Lower lobe of right lung (tissue), 2 donors: ENCODE results near the gene WASF2. TPM values are rescaled to one million over a fixed set of nuclear protein-coding genes. Genes with fewer than 3 reads are reported as not detected.

Experiments used
- ATAC-seq, 2 donors: fragments of 200-7000 bp; cut with Tn5 transposase; one replicate each; pipeline ENCODE4 v1.9.1; 2020 to 2022; ENCODE audit warnings: mild to moderate bottlenecking in 2 of 2, moderate library complexity in 2 of 2
- DNase-seq: peaks from one replicate; pipeline ENCODE4 v3.0.0-alpha.2; 2020
- H3K27ac ChIP-seq: fragments of 200-600 bp; one replicate; pipeline ENCODE4 v1.8.0; 2022
- H3K27me3 ChIP-seq: fragments of 200-600 bp; one replicate; pipeline ENCODE4 v1.8.0; 2022; ENCODE audit warnings: low read depth
- H3K36me3 ChIP-seq: fragments of 200-600 bp; one replicate; pipeline ENCODE4 v1.8.0; 2022; ENCODE audit warnings: mild to moderate bottlenecking
- H3K4me1 ChIP-seq: fragments of 200-600 bp; one replicate; pipeline ENCODE4 v1.8.0; 2022
- H3K4me3 ChIP-seq: fragments of 200-600 bp; one replicate; pipeline ENCODE4 v1.8.0; 2022; ENCODE audit warnings: mild to moderate bottlenecking
- H3K9me3 ChIP-seq: fragments of 200-600 bp; one replicate; pipeline ENCODE4 v1.8.0; 2022
- CTCF ChIP-seq: fragments of 200-600 bp; IDR thresholded peaks from one replicate; pipeline ENCODE4 v1.8.0; 2022; ENCODE audit warnings: antibody characterized with exemption, mild to moderate bottlenecking
- intact Hi-C: fragments of 100-400 bp; cut with DNase I; formaldehyde crosslinking; loops from one replicate; pipeline ENCODE4 v1.11.0; 2022
- total RNA-seq: library from RNA; stranded (reverse); fragmentation: NEBNext Ultra II Directional; extraction: Animal tissue kit (Norgen Biotek cat#: 25700); gene quantifications from one replicate; pipeline ENCODE4 v1.2.1, GENCODE V29; 2021
- donor health status: DM: no; HTN: yes; CAD: no; lungs with severe emphysema.

WASF2 gene
- total RNA-seq, 1 donor from 2014 or later, result 159 TPM

DNA sequence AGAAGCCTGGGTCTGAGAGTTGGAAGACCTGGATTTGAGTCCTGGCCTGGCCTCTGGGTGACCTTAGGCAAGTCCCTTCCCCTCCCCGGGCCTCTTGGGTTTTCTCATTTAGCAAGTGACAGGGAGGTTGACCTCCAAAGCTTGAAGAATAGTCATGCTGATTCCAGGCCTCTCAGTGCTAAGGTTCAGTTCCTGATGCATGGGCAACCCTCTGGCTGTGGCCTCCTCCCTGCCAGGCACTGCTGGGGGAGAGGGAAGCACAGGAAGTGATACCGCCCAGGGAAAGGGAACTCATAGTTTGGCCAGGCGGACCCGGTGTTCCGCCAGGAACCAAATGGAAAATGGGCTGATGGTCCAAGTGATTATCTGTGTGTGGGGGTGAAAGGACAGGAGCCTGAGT lies 23.6 kb upstream of the WASF2 start:
- ATAC-seq (peak; percentile 22 to 39), DNase-seq (no peak)
- peak overlapping the region; percentile 48 for H3K27ac ChIP-seq
- H3K4me3 ChIP-seq, result no peak overlapping the region
- intact Hi-C loops, result no loop called here
- TF ChIP-seq CTCF, result no peak
- H3K4me1 ChIP-seq, result peaks cover 15% of the 10 kb centered on the region
- H3K9me3 ChIP-seq, result no peaks in the 10 kb centered on the region
- no peaks in the 10 kb centered on the region for H3K27me3 ChIP-seq
- no peaks in the 10 kb centered on the region for H3K36me3 ChIP-seq

GRCh38 chr1:27509127-27510080 lies 19.4 kb upstream of the WASF2 start:
- Histone ChIP-seq H3K36me3 (no peaks in the 10 kb centered on the region), H3K4me1 (peaks cover 20% of the 10 kb centered on the region), H3K9me3 (no peaks in the 10 kb centered on the region), H3K27ac (no peak overlapping the region), H3K27me3 (no peaks in the 10 kb centered on the region), H3K4me3 (no peak overlapping the region)
- DNase-seq, result no peak
- ATAC-seq, result no peak
- TF ChIP-seq CTCF, result no peak
- intact Hi-C loops, result no loop called here

GRCh38 chr1:27507960-27508665 lies 18.1 kb upstream of the WASF2 start:
- intact Hi-C loops, result no loop called here
- H3K27ac ChIP-seq, result no peak overlapping the region
- no peaks in the 10 kb centered on the region for H3K27me3 ChIP-seq
- peaks cover 22% of the 10 kb centered on the region for H3K4me1 ChIP-seq
- H3K36me3 ChIP-seq, result no peaks in the 10 kb centered on the region
- H3K4me3 ChIP-seq, result no peak overlapping the region
- ATAC-seq (no peak), DNase-seq (peak; percentile 12)
- TF ChIP-seq CTCF, result no peak
- no peaks in the 10 kb centered on the region for H3K9me3 ChIP-seq

DNA sequence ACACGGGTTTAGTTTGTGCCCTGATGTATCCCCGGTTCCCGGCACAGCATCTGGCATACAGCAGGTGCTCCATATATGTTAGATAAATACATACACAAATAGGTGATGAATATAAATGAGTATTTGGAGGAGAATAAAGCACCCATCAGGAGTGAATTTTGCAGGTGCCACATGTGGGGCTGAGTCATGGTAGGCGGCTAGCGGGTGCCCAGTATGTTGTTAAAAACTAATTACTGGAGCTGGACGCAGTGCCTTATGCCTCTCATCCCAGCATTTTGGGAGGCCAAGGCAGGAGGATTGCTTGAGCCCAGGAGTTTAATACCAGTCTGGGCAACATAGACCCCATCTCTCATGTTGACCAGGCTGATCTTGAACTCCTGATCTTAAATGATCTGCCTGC lies 16.7 kb upstream of the WASF2 start:
- Histone ChIP-seq H3K9me3 (no peaks in the 10 kb centered on the region), H3K36me3 (no peaks in the 10 kb centered on the region), H3K27me3 (no peaks in the 10 kb centered on the region), H3K4me1 (peaks cover 22% of the 10 kb centered on the region), H3K4me3 (no peak overlapping the region), H3K27ac (no peak overlapping the region)
- TF ChIP-seq CTCF, result no peak
- peak; percentile 14 for DNase-seq
- no peak for ATAC-seq
- intact Hi-C loops, result no loop called here

DNA sequence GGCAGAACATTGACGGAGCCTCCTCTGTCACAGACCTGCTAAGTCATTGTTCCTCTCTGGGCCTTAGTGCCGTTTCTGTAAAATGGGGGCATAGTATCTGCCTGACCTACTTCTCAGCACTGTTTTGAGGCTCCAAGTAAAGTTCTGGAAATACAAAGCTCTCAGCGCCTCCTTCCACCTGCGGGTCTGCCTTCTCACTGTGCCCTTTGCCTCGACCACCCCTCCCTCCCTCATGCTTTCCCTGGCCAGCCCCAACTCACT lies 15.4 kb upstream of the WASF2 start:
- peak overlapping the region; percentile 87 for H3K27ac ChIP-seq
- DNase-seq (no peak), ATAC-seq (no peak)
- no peak for TF ChIP-seq CTCF
- no peak overlapping the region for H3K4me3 ChIP-seq
- peaks cover 22% of the 10 kb centered on the region for H3K4me1 ChIP-seq
- intact Hi-C loops, result no loop called here
- H3K9me3 ChIP-seq, result no peaks in the 10 kb centered on the region
- H3K27me3 ChIP-seq, result no peaks in the 10 kb centered on the region
- no peaks in the 10 kb centered on the region for H3K36me3 ChIP-seq
